Cardiac muscle cell (in vitro differentiated cells and primary cell): ENCODE measurements around the gene CCDC40. TPM values are rescaled to one million over a fixed set of nuclear protein-coding genes. Genes with fewer than 3 reads are reported as not detected.

Experiments used
- DNase-seq, 2 donors: peaks; one replicate each; pipeline versions ENCODE4 v3.0.0 to v3.0.0-alpha.2; 2010 to 2017; ENCODE audit warnings: low read depth in 1 of 2, low spot score in 1 of 2
- H3K27ac ChIP-seq: fragments of 200-600 bp; sonication (generic); 2 replicates; pipeline ENCODE4 v1.5.1; 2016
- H3K27me3 ChIP-seq: fragments of 200-600 bp; sonication (generic); 2 replicates; pipeline ENCODE4 v1.6.0; 2016; ENCODE audit warnings: control low read depth
- H3K36me3 ChIP-seq: fragments of 200-600 bp; sonication (generic); 2 replicates; pipeline ENCODE4 v1.5.1; 2016; ENCODE audit warnings: control low read depth
- H3K4me1 ChIP-seq: fragments of 200-600 bp; sonication (generic); 2 replicates; pipeline ENCODE4 v1.8.1; 2017; ENCODE audit warnings: low read depth, mild to moderate bottlenecking, mixed run types
- H3K4me3 ChIP-seq: fragments of 200-600 bp; sonication (generic); 2 replicates; pipeline ENCODE4 v1.5.1; 2016; ENCODE audit warnings: mild to moderate bottlenecking
- H3K9me3 ChIP-seq: fragments of 200-600 bp; sonication (generic); 2 replicates; pipeline ENCODE4 v1.5.1; 2017; ENCODE audit warnings: low read depth, mild to moderate bottlenecking, control low read depth
- polyA plus RNA-seq: library from polyadenylated mRNA; unstranded; fragments of >200 nt; fragmentation: Nextera tagmentation; extraction: Ambion mirVana; gene quantifications from 2 replicates; pipeline ENCODE4 v1.2.1, GENCODE V29; 2016
- total RNA-seq: library from RNA; depleted of rRNA; stranded (reverse); fragments of >200 nt; gene quantifications from 2 replicates; pipeline ENCODE4 v1.2.3, GENCODE V29; 2016
- TF ChIP-seq, protein P1 (sequence below): IDR thresholded peaks from 2 replicates; pipeline ENCODE4 v1.5.1; 2012; ENCODE audit warnings: low read depth, mild to moderate bottlenecking, low read length

Gene CCDC40
- total and polyA plus RNA-seq, 2 experiments from 2014 or later, result 11.3 to 12.2 TPM

DNA sequence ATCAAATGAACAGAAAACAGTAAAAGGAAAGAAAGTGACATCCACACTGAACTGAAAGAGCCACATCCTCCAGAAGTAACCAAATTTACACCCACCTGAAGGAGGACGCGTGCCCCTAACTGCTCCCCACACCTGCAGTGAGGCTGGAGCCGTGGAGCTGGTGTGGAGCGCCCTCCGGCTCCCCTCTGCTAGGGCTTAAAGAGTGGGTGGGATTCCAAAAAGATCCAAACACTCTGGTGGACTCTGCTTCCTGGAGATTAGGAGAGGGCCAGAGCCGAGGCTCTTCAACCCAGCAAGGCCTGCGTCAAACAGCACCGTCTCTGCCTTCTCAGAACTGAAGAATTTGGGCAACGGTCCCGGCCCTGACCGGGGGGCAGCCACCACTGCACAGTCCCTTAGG is 15.2 kb downstream of the CCDC40 start:
- Histone ChIP-seq H3K27me3 (no peaks in the 10 kb centered on the region), H3K4me3 (no peak overlapping the region), H3K4me1 (no peaks in the 10 kb centered on the region), H3K36me3 (peaks cover 4% of the 10 kb centered on the region), H3K27ac (no peak overlapping the region), H3K9me3 (no peaks in the 10 kb centered on the region)
- no peak for DNase-seq
- TF ChIP-seq, protein P1, sequence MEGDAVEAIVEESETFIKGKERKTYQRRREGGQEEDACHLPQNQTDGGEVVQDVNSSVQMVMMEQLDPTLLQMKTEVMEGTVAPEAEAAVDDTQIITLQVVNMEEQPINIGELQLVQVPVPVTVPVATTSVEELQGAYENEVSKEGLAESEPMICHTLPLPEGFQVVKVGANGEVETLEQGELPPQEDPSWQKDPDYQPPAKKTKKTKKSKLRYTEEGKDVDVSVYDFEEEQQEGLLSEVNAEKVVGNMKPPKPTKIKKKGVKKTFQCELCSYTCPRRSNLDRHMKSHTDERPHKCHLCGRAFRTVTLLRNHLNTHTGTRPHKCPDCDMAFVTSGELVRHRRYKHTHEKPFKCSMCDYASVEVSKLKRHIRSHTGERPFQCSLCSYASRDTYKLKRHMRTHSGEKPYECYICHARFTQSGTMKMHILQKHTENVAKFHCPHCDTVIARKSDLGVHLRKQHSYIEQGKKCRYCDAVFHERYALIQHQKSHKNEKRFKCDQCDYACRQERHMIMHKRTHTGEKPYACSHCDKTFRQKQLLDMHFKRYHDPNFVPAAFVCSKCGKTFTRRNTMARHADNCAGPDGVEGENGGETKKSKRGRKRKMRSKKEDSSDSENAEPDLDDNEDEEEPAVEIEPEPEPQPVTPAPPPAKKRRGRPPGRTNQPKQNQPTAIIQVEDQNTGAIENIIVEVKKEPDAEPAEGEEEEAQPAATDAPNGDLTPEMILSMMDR, result no peak

DNA sequence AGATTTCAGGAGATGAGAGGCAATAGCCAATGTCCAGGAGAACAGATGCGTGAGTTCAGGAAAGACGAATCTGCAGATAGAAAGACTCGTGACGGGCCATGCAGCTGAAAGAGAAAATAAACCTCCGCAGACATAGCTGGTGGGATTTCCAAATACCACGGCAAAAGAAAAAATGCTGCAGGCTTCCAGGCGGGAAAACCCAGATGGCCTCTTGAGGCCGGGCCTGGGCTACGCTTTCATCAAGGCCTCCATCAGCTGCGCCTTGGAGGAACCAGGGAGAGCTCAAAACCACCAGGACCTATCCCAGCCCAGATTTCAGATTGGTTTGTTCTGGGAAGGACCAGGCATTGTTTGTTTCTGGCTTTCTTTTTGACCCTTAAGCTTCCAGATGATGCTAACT is 16.7 kb downstream of the CCDC40 start:
- Histone ChIP-seq H3K27ac (no peak overlapping the region), H3K27me3 (no peaks in the 10 kb centered on the region), H3K4me3 (no peak overlapping the region), H3K36me3 (peaks cover 4% of the 10 kb centered on the region), H3K4me1 (no peaks in the 10 kb centered on the region), H3K9me3 (no peaks in the 10 kb centered on the region)
- TF ChIP-seq, protein P1, result no peak
- DNase-seq, result no peak

DNA sequence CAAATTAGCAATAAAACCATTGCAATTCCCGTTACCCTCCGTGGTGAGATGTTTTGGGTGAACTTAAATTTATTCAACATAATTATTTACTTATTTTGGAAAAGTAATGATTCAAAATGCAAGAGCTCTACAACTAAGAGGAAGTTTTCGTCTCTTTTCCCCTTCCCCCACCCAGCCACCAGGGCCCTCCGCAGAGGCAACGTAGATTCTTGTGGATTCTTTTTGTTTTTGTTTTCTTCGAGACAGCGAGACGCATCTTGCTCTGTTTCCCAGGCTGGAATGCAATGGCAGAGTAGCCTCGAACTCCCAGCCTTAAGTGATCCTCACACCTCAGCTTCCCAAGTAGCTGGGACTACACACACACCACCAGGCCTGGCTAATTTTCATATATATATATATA is 19.2 kb downstream of the CCDC40 start:
- Histone ChIP-seq H3K9me3 (no peaks in the 10 kb centered on the region), H3K27me3 (no peaks in the 10 kb centered on the region), H3K4me1 (no peaks in the 10 kb centered on the region), H3K36me3 (peaks cover 2% of the 10 kb centered on the region), H3K27ac (no peak overlapping the region), H3K4me3 (no peak overlapping the region)
- DNase-seq, result no peak
- TF ChIP-seq, protein P1, result no peak

DNA sequence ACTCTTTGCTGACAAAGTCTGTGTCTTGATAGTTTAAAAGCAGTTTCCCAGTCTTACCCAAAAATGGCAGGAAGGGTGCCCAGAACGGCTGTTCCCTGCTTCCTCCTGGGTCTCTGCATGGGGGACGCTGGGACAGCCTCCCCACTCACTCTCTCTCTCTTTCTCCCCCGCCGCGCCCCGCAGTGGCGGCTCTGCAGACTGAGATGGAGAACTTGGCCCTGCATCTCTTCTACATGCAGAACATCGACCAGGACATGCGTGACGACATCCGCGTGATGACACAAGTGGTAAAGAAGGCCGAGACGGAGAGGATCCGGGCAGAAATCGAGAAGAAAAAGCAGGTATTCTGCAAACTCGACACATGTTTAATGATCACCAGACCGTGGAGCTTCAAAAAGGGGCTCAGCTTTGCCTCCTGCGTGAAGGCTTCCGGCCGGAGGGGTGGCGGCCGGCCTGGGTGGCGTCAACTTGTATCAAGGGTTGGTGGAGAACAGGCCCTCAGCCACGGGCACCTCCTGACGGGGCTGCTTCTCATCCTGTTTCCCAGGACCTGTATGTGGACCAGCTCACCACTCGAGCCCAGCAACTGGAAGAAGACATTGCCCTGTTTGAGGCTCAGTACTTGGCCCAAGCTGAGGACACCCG is 22.0 kb downstream of the CCDC40 start:
- no peak overlapping the region for H3K4me3 ChIP-seq
- TF ChIP-seq, protein P1, result no peak
- H3K9me3 ChIP-seq, result no peaks in the 10 kb centered on the region
- H3K36me3 ChIP-seq, result peaks cover 2% of the 10 kb centered on the region
- H3K27me3 ChIP-seq, result no peaks in the 10 kb centered on the region
- DNase-seq, result no peak
- no peak overlapping the region for H3K27ac ChIP-seq
- no peaks in the 10 kb centered on the region for H3K4me1 ChIP-seq

DNA sequence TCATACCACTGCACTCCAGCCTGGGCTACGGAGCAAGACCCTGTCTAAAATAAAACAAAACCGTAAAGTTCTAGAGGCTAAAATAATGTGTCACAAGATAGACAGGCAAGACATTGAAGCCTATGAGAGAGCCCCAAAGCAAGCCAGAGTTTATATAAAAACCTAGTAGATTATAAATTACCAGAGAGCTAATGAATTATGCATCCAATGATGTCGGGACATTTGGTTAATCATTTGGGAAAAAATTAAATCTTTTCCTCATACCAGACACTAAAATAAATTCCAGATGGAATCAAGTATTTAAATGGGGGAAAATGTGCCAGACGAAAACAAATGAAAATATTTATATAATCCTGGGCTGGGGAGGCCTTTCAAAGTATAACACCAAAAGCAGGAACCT is 24.2 kb downstream of the CCDC40 start:
- peaks cover 2% of the 10 kb centered on the region for H3K36me3 ChIP-seq
- no peak overlapping the region for H3K27ac ChIP-seq
- no peaks in the 10 kb centered on the region for H3K27me3 ChIP-seq
- H3K9me3 ChIP-seq, result no peaks in the 10 kb centered on the region
- DNase-seq, result no peak
- no peak overlapping the region for H3K4me3 ChIP-seq
- H3K4me1 ChIP-seq, result no peaks in the 10 kb centered on the region
- TF ChIP-seq, protein P1, result no peak
